Chondrocyte (in vitro differentiated cells): ENCODE measurements around the gene FMO2. TPM values are rescaled to one million over a fixed set of nuclear protein-coding genes. Genes with fewer than 3 reads are reported as not detected.

Experiments used
- DNase-seq: peaks from one replicate; pipeline ENCODE4 v3.0.0; 2021; ENCODE audit warnings: mixed read lengths, low spot score
- H3K27ac Mint-ChIP-seq: one replicate; pipeline ENCODE4 v1.8.0; 2021; ENCODE audit warnings: mild to moderate bottlenecking, moderate library complexity, mixed read lengths; ENCODE audit not compliant: unreplicated experiment
- H3K27me3 Mint-ChIP-seq: 2 replicates; pipeline ENCODE4 v1.8.0; 2021; ENCODE audit warnings: low read depth, mixed read lengths
- H3K36me3 Mint-ChIP-seq: 2 replicates; pipeline ENCODE4 v1.8.0; 2021; ENCODE audit warnings: low read depth, mixed read lengths
- H3K4me1 Mint-ChIP-seq: 2 replicates; pipeline ENCODE4 v1.8.0; 2021; ENCODE audit warnings: low read depth, mild to moderate bottlenecking, mixed read lengths
- H3K4me3 Mint-ChIP-seq: one replicate; pipeline ENCODE4 v1.8.0; 2021; ENCODE audit warnings: mild to moderate bottlenecking, moderate library complexity, mixed read lengths; ENCODE audit not compliant: unreplicated experiment
- H3K9me3 Mint-ChIP-seq: 2 replicates; pipeline ENCODE4 v1.8.0; 2021; ENCODE audit warnings: low read depth, mixed read lengths
- total RNA-seq: library from RNA; stranded (reverse); gene quantifications from 3 replicates; pipeline ENCODE4 v1.2.1, GENCODE V29; 2021
- TF ChIP-seq, protein P1 (sequence below): fragments of 200-600 bp; sonication (generic); IDR thresholded peaks from 2 replicates; pipeline ENCODE4 v1.5.0; 2021; ENCODE audit warnings: antibody characterized with exemption, mild to moderate bottlenecking, moderate library complexity

FMO2 gene
- total RNA-seq, 1 donor from 2014 or later: 0.55 TPM

DNA sequence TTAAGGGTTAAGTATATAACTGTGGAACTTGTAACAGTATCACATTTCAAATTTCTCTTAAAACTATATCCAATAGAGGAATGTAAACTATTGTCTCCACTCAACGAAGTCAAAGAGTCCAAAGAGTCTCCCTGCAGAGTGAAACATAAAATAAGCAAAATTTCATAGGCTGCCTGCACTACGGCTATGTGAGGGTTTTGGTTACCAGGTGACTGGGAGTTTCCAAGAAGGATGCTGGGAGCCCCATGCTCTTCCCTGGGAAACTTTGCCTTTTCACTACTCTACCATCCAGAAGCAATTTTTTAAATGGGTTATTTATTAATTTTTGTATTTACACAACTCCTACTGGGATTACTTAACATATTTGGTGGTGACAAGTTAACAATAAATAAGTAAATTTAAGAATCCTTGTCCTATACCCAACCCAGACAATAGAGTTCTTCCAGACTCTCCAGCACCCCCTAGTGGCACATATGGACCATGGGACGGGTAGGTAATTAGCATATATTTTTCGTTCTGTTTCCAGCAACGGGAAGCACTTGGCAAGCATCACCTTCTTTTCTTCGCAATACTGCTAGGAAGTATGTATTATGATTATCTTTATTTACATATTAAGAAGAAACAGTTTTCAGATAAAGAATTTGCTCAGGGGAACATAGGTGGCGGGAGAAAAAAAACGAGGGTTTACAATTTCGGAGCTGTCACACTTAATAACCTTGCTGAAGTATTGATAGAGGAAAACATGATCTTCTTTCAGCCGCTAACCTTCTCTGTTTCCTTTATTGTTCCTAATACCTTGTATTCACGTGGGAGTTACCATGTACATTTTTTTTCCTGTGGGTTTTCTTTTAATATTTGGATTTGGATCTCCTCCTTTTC is 3.5 kb downstream of the FMO2 start:
- TF ChIP-seq, protein P1, sequence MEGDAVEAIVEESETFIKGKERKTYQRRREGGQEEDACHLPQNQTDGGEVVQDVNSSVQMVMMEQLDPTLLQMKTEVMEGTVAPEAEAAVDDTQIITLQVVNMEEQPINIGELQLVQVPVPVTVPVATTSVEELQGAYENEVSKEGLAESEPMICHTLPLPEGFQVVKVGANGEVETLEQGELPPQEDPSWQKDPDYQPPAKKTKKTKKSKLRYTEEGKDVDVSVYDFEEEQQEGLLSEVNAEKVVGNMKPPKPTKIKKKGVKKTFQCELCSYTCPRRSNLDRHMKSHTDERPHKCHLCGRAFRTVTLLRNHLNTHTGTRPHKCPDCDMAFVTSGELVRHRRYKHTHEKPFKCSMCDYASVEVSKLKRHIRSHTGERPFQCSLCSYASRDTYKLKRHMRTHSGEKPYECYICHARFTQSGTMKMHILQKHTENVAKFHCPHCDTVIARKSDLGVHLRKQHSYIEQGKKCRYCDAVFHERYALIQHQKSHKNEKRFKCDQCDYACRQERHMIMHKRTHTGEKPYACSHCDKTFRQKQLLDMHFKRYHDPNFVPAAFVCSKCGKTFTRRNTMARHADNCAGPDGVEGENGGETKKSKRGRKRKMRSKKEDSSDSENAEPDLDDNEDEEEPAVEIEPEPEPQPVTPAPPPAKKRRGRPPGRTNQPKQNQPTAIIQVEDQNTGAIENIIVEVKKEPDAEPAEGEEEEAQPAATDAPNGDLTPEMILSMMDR: peak; percentile 82
- DNase-seq: no peak
- no peak overlapping the region for H3K27ac Mint-ChIP-seq
- peaks cover 8% of the 10 kb centered on the region for H3K4me1 Mint-ChIP-seq
- no peaks in the 10 kb centered on the region for H3K27me3 Mint-ChIP-seq
- H3K36me3 Mint-ChIP-seq: no peaks in the 10 kb centered on the region
- no peak overlapping the region for H3K4me3 Mint-ChIP-seq
- H3K9me3 Mint-ChIP-seq: no peaks in the 10 kb centered on the region

DNA sequence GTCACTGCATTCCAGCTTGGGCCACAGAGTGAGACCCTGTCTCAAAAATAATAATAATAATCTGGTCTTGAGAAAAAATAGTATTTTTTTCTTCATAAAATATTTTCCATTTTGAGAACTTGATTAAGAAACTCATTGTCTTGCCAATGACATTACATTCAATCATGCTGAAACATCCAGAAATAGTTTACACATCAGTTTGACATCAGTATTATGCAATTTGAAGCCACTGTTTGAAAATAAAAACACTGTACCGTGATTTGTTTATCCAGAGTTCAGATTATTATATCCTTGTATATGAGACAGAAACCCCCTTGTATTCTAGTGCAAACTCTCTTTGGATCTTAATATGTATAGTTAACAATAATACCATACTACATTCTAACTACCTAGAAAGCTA is 6.9 kb downstream of the FMO2 start:
- Mint-ChIP-seq H3K27me3 (no peaks in the 10 kb centered on the region), H3K4me1 (peaks cover 24% of the 10 kb centered on the region), H3K27ac (no peak overlapping the region), H3K4me3 (no peak overlapping the region), H3K36me3 (no peaks in the 10 kb centered on the region), H3K9me3 (no peaks in the 10 kb centered on the region)
- TF ChIP-seq, protein P1: no peak
- no peak for DNase-seq

DNA sequence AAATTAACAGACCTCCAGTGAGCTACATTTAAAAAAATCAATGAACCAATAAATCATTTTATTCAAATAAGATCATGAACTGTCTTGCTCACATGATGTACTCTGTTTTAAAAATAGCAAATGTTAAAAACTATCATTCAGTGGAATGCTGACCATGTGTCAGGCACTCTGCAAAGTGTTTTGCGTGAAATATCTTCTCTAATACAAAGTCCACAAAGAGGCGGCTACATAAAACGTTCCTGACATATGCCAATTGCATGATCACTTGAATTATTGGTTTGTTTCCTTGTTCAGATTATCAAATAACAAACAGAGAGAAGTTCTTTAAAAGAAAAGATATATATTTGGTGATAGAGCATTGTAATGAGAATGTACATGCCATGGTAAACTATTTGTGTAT is 10.7 kb downstream of the FMO2 start:
- TF ChIP-seq, protein P1: no peak
- Mint-ChIP-seq H3K36me3 (no peaks in the 10 kb centered on the region), H3K4me1 (peaks cover 18% of the 10 kb centered on the region), H3K27me3 (no peaks in the 10 kb centered on the region), H3K4me3 (no peak overlapping the region), H3K27ac (no peak overlapping the region), H3K9me3 (no peaks in the 10 kb centered on the region)
- no peak for DNase-seq

DNA sequence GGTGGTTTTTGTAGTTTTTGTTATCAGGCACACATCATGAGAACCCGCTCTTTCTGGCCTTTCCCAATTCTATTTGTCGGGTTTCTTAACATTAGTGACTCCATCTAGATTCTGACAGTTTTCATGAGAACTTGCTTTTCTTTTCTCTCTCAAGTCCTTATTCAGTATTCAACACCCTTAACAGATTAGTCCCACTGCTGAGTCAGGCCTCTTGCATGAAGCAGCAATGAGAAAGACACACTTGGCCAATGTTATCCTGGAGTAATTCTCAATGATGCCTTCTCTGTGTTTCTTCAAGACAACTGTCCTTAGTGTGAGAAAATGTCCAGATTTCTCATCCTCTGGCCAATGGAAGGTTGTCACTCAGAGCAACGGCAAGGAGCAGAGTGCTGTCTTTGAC is 11.3 kb downstream of the FMO2 start:
- Mint-ChIP-seq H3K4me3 (no peak overlapping the region), H3K36me3 (no peaks in the 10 kb centered on the region), H3K4me1 (peaks cover 18% of the 10 kb centered on the region), H3K27ac (no peak overlapping the region), H3K9me3 (no peaks in the 10 kb centered on the region), H3K27me3 (no peaks in the 10 kb centered on the region)
- no peak for DNase-seq
- TF ChIP-seq, protein P1: no peak

DNA sequence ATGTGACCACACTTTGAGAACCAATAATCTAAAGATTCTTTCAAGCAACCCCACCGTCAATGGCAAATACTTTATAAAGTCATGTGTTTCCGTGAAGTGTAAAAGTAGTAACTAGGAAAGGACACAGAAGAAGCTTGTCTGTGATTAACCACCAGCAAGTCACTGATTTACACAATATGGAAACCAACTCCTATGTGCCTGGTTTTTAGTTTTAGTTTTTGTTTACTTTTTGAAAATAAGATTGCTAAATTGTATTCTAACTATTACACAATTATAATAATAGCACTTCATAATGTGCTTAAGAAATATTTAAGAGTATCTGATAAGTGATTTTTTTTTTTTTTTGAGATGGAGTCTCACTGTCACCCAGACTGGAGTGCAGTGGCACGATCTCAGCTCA is 13.0 kb downstream of the FMO2 start:
- H3K36me3 Mint-ChIP-seq: no peaks in the 10 kb centered on the region
- TF ChIP-seq, protein P1: no peak
- no peak for DNase-seq
- no peak overlapping the region for H3K27ac Mint-ChIP-seq
- peaks cover 18% of the 10 kb centered on the region for H3K4me1 Mint-ChIP-seq
- H3K9me3 Mint-ChIP-seq: no peaks in the 10 kb centered on the region
- H3K27me3 Mint-ChIP-seq: no peaks in the 10 kb centered on the region
- no peak overlapping the region for H3K4me3 Mint-ChIP-seq
